Right ventricle myocardium inferior (tissue), 1 donor: ENCODE data around the gene E2F8. TPM values are rescaled to one million over a fixed set of nuclear protein-coding genes. Genes with fewer than 3 reads are reported as not detected.

Experiments used
- ATAC-seq: fragments of 200-7000 bp; cut with Tn5 transposase; one replicate; pipeline ENCODE4 v1.9.1; 2020; ENCODE audit warnings: mild to moderate bottlenecking, moderate library complexity
- DNase-seq: peaks from one replicate; pipeline ENCODE4 v3.0.0; 2021; ENCODE audit errors: missing footprints
- intact Hi-C: fragments of 100-400 bp; cut with DNase I; formaldehyde crosslinking; loops from one replicate; pipeline ENCODE4 v1.11.0; 2022
- total RNA-seq: library from RNA; stranded (reverse); fragmentation: NEBNext Ultra II Directional; extraction: Animal tissue kit (Norgen Biotek cat#: 25700); gene quantifications from one replicate; pipeline ENCODE4 v1.2.1, GENCODE V29; 2021
- donor health status: DM: no; HTN: yes; CAD: no; lungs with severe emphysema.

E2F8 gene
- total RNA-seq, 1 donor from 2014 or later: 1.7 TPM

- no peak for DNase-seq
- no peak for ATAC-seq
- intact Hi-C loops: no loop called here
Observed at GRCh38 chr11:19253817-19254216, 13.1 kb upstream of the E2F8 start.

DNA sequence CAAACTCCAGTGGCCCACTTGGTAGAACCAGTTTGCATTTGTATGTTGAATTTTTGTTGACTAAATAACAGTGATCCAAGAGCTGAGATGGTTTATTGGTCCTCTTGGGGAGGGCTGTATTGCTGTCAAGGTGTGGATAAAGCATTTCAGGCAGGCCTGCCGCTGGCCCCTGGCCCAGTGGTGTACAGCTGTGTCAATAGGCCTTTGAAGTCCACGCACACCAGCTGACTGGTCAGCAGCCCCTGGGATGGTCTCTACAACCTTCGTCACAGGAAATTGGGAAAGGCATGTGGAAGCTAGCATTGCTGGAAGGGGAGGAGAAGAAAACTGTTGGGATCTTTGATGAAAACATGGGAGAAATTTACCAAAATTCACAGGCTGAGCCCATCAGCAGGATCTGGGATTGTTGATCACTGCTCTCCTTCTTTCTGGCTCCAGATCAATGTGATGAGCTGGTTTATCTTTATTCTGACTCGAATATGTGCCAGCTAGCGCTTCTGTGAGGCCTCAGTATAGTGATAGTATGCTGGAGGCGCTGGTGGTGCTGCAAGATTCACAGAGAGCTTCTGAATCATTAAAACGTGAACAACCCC lies 12.5 kb upstream of the E2F8 start:
- no peak for DNase-seq
- ATAC-seq: no peak
- intact Hi-C loops: no loop called here

DNA sequence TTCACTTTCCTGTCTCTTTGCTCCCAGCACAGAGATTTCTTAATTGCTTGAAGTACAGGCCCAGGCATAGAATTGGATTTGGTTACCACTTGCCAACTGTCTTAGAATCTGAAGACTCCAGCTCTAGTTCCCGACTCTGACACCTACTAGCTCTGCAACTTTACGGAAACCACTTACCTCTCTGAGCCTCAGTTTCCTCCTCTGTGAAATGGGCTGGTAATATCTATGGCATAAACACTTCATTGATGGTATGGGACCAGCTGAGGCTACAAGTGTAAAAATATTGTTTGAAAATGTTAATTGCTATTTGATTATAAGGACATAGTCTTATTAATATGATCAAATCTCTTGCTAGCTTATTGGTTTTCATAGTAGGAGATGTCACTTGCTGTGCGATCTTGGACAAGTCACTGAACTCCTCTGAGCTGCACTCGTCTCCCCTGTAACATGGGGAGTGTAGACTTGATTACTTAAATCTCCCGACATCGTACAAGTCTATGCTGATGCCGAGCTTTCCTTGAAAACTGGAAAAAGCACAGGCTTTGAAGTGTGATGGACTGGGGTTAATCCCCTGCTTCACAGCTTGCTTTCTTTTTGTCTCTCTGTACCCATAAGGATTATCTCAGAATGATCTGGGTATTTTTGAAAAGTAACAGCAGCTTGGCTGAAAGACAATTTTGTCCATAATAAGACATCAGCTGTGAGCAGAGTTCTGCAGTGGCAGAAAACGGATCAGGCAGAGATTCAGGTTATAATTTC lies 11.8 kb upstream of the E2F8 start:
- intact Hi-C loops: no loop called here
- ATAC-seq: no peak

GRCh38 chr11:19251577-19251976 lies 10.8 kb upstream of the E2F8 start:
- ATAC-seq: no peak
- intact Hi-C loops: no loop called here
- no peak for DNase-seq

More for the DNA sequence above, 11.8 kb upstream of the E2F8 start:
- DNase-seq: no peak

DNA sequence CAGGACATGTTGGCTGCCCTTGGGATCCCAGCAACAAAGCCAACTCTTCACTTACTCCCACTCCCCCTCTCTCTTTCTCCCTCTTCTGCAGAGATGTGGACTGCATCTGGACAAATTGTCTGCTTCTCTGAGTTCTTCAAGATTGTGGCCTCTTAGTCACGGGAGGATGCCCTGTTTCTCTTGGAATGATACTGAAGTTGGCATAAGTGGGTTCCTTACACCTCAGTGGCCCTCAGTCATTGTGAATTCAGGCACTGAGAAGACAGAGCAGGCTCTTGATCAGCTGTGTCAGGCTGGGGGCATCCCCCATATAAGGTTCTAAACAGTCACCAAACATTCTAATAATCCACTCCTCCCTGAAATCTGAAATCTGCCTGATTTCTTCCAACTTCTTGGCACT lies 6.1 kb upstream of the E2F8 start:
- ATAC-seq: no peak
- intact Hi-C loops: loop anchor here (10.0 kb wide), 1 partner anchor 172 kb away; no protein-coding TSS in a partner anchor
- DNase-seq: no peak

DNA sequence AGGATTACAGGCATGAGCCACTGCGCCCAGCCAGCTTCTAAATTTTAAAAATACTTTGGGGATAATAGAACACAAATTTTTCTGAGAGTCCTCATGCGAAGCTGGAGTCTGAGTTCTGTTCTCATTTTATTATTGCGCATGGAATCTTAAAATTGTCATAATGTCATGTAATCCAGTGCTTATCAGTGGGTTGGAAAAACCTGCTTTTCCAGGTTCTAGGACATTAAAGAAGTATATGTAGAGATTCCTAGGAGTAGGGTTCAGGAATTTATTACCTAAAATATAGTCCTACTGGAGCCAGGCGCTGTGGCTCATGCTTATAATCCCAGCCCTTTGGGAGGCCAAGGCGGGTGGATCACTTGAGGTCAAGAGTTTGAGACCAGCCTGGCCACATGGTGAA lies 4.6 kb upstream of the E2F8 start:
- intact Hi-C loops: loop anchor here (10.0 kb wide), 1 partner anchor 171 kb away; no protein-coding TSS in a partner anchor
- no peak for DNase-seq
- no peak for ATAC-seq

DNA sequence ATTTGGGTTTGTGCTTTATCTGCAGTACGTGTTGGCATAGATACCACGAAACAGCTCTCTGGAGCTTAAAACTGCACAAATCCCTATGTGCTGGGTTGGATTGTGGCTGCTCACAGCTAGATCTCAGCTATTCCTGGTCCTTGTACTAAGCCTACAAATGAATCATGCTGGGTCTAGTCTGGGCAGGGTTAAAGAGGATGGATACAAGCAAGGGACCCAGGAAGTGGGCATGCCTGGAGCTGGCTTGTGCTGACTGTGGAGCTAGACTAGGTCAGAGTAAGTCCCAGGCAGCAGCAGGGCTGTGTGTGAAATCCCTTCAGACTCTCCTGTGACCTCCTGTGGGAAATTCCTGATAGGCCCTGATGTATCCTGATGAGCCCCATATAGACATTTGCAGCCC lies 3.9 kb upstream of the E2F8 start:
- no peak for ATAC-seq
- intact Hi-C loops: loop anchor here (10.0 kb wide), 1 partner anchor 170 kb away; no protein-coding TSS in a partner anchor
- DNase-seq: no peak

GRCh38 chr11:19244084-19244483 lies 3.3 kb upstream of the E2F8 start:
- intact Hi-C loops: loop anchor here (10.0 kb wide), 1 partner anchor 169 kb away; no protein-coding TSS in a partner anchor
- DNase-seq: no peak
- no peak for ATAC-seq

GRCh38 chr11:19243613-19244012 lies 2.9 kb upstream of the E2F8 start:
- DNase-seq (no peak), ATAC-seq (no peak)
- intact Hi-C loops: loop anchor here (10.0 kb wide), 1 partner anchor 169 kb away; no protein-coding TSS in a partner anchor

DNA sequence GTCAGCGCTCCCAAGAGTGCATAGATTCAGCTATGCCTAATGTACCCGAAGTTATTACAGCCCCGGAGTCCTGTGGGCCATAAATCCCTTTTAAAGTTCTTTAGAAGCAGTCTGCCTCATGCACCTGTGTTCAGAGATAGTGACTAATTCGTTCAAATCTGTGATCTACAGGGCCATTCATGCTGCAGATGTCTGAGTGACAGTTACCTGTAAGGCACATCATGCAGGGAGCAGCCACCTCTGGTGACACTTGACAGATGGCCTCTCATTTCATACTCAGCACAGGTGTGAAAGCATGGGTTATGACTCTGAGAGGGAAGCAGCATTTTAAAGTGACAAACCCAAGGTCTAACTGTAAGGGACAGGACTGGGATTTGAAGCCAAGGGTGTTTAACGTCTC lies 2.4 kb upstream of the E2F8 start:
- intact Hi-C loops: loop anchor here (10.0 kb wide), 1 partner anchor 168 kb away; no protein-coding TSS in a partner anchor
- no peak for ATAC-seq

DNA sequence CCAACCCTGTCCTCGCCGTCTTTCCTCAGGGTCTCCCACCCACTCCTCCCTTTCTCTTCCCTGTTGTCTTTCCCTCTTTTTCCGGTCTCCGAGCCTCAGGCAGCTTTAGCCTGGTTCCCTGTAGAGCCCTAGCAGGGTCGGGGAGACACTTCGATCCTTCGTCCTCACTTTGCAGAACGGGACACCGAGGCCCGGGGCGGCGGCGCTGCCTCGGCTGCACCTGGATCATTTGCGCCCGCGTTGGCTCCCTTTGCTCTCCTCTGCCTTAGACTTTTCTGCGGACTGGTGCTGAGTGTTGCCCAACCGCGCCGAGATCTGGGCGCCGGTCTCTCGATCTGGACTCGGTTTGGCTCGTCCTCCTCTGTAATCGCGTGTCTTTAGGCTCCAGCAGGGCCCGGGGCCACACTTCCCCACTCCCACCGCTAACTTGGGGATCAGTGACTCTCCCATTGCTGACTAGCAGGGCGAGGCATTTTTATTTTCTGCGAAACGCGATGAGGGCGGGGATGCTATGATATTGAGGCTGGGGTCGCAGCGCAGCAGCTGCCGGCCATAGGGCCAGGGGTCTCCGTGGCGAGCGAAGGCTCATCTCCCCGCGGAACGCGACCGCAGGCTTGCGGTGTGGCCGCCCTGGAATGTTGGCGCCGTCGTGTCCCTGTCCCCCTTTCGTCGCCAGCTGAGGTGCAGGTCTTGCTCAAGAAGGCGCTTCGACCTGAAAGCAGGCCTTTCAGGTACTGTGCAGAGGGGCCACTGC lies 1.6 kb upstream of the E2F8 start:
- ATAC-seq: no peak
- no peak for DNase-seq
- intact Hi-C loops: loop anchor here (10.0 kb wide), 1 partner anchor 168 kb away; no protein-coding TSS in a partner anchor

More for the DNA sequence above, 2.4 kb upstream of the E2F8 start:
- DNase-seq: no peak

GRCh38 chr11:19241260-19242178 lies 774 bp upstream of the E2F8 start:
- ATAC-seq (peak; percentile 55), DNase-seq (peak; percentile 71)
- intact Hi-C loops: loop anchor here (10.0 kb wide), 1 partner anchor 167 kb away; no protein-coding TSS in a partner anchor

GRCh38 chr11:19239039-19239438 lies 1.7 kb downstream of the E2F8 start:
- intact Hi-C loops: loop anchor here (5.0 kb wide), 1 partner anchor 42 kb away; no protein-coding TSS in a partner anchor

GRCh38 chr11:19237813-19238212 lies 2.9 kb downstream of the E2F8 start:
- ATAC-seq (no peak), DNase-seq (no peak)
- intact Hi-C loops: loop anchor here (5.0 kb wide), 1 partner anchor 41 kb away; no protein-coding TSS in a partner anchor

More at GRCh38 chr11:19239039-19239438, 1.7 kb downstream of the E2F8 start:
- DNase-seq (no peak), ATAC-seq (no peak)

DNA sequence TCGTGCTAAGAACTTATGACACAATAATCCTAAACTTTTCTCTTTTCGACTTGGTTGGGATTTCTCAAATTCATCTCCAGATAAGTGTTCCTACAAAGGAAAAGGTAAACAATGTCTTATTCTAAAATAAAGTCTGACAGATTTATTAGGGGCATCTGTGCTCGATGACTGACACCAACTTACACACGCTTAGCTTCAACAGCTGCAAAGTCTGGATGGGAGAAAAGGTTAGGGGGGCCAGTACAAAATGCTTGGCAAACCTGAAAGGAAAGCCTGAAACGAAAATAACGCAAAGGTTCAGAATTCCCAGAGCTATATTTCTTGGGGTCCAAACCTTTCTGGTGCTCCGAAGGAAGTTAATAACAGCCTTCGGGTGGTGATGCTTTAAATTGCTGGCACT lies 3.4 kb downstream of the E2F8 start:
- intact Hi-C loops: loop anchor here (5.0 kb wide), 1 partner anchor 40 kb away; no protein-coding TSS in a partner anchor
- ATAC-seq (no peak), DNase-seq (no peak)

DNA sequence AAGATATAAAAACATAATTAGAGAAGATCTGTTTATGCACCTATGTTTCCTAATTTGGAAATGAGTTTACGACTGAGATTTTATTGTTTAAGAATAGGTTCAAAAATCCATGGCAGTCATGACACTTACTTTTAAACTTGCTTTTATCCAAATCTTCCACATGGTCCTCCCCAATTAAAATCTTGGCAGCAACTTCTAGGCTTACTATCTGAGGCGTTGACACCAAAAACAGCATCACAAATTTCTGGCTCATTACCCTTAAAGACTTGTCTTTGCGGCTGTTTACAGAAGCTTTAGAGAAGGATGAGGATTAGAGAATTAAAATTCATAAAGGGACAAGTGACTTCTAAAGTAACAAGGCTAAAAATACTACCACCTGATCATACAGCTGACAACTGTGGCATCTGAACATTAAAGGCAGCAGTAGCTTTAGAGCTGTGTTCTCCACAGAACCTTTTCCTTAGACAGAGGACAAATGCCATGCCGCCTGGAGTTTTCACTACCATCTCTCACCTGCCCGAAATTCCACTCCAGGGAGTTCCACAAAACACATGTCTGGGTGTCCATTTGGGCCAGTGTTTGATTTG lies 6.4 kb downstream of the E2F8 start:
- ATAC-seq (no peak), DNase-seq (no peak)
- intact Hi-C loops: no loop called here

GRCh38 chr11:19232910-19233503 lies 7.7 kb downstream of the E2F8 start:
- ATAC-seq (no peak), DNase-seq (no peak)
- intact Hi-C loops: no loop called here
